ENCODE measurements around the gene KCNQ1.

DNA sequence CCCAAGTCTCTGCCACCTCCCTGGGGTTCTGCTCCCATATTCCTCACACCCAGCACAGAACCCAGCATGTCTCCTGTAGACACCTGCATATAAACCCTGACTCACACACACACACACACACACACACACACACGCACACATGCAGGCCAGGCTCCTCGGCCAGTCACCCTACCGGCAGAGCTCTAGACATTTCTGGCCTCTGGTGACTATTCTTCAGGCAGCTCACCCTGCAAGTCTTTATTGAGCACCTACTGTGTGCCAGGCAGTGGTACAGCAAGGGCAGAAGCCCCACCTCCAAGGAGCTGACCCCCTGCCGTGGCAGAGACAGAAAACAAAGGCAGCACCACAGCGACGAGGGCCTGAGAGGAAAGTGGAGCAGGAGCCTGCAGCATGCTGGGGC lies 390.5 kb downstream of the KCNQ1 start:
- TF ChIP-seq TARDBP (CRISPR knock-in tag; IDR thresholded peaks at IDR 0.05) (no peak), ZNF251 (CRISPR knock-in tag; IDR thresholded peaks at IDR 0.05) (no peak), XRCC5 (optimal IDR thresholded peaks at IDR 0.05; ENCODE audit: low read length) (no peak), ATM (IDR thresholded peaks at IDR 0.05; ENCODE audit: borderline replicate concordance) (no peak), POLR2A (IDR thresholded peaks at IDR 0.05; ENCODE audit: insufficient read depth in 1 of 2, low read depth in 2 of 2, low read length in 2 of 2) (no peak), ZFP91 (CRISPR knock-in tag; IDR thresholded peaks at IDR 0.05; ENCODE audit: borderline replicate concordance) (no peak), CEBPB (IDR thresholded peaks at IDR 0.05; ENCODE audit: borderline replicate concordance, low read depth, low read length) (no peak), RXRB (CRISPR knock-in tag; IDR thresholded peaks at IDR 0.05; ENCODE audit: borderline replicate concordance) (no peak), TGIF2 (CRISPR knock-in tag; IDR thresholded peaks at IDR 0.05) (no peak), EZH2 (conservative IDR thresholded peaks at IDR 0.05; ENCODE audit: low read depth, low read length) (no peak), HNRNPK (IDR thresholded peaks at IDR 0.05; ENCODE audit: low read depth, low read length, poor library complexity, severe bottlenecking) (no peak), TCF12 (IDR thresholded peaks at IDR 0.05) (no peak), TCF12 (CRISPR knock-in tag; IDR thresholded peaks at IDR 0.05) (no peak)
- TF ChIP-seq, protein P1, sequence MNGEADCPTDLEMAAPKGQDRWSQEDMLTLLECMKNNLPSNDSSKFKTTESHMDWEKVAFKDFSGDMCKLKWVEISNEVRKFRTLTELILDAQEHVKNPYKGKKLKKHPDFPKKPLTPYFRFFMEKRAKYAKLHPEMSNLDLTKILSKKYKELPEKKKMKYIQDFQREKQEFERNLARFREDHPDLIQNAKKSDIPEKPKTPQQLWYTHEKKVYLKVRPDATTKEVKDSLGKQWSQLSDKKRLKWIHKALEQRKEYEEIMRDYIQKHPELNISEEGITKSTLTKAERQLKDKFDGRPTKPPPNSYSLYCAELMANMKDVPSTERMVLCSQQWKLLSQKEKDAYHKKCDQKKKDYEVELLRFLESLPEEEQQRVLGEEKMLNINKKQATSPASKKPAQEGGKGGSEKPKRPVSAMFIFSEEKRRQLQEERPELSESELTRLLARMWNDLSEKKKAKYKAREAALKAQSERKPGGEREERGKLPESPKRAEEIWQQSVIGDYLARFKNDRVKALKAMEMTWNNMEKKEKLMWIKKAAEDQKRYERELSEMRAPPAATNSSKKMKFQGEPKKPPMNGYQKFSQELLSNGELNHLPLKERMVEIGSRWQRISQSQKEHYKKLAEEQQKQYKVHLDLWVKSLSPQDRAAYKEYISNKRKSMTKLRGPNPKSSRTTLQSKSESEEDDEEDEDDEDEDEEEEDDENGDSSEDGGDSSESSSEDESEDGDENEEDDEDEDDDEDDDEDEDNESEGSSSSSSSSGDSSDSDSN (CRISPR knock-in tag; IDR thresholded peaks at IDR 0.05): no peak

Measured in HepG2 (cell line).